KOPT-K1 (cell line): ENCODE data around the gene SSX2IP.

Experiments
- H3K27ac ChIP-seq: fragments of 200-600 bp; sonication (generic); 2 replicates; pipeline ENCODE4 v1.5.1; 2016; ENCODE audit warnings: antibody characterized with exemption, mild to moderate bottlenecking, low read depth, low read length; ENCODE audit not compliant: poor library complexity, severe bottlenecking
- H3K36me3 ChIP-seq: fragments of 200-600 bp; sonication (generic); 2 replicates; pipeline ENCODE4 v1.5.1; 2017; ENCODE audit warnings: antibody characterized with exemption, mild to moderate bottlenecking, low read length, moderate library complexity; ENCODE audit not compliant: insufficient read depth
- H3K9me3 ChIP-seq: fragments of 200-600 bp; sonication (generic); 2 replicates; pipeline ENCODE4 v1.5.1; 2017; ENCODE audit warnings: antibody characterized with exemption, low read length, mild to moderate bottlenecking; ENCODE audit not compliant: insufficient read depth, poor library complexity, severe bottlenecking

Gene SSX2IP

DNA sequence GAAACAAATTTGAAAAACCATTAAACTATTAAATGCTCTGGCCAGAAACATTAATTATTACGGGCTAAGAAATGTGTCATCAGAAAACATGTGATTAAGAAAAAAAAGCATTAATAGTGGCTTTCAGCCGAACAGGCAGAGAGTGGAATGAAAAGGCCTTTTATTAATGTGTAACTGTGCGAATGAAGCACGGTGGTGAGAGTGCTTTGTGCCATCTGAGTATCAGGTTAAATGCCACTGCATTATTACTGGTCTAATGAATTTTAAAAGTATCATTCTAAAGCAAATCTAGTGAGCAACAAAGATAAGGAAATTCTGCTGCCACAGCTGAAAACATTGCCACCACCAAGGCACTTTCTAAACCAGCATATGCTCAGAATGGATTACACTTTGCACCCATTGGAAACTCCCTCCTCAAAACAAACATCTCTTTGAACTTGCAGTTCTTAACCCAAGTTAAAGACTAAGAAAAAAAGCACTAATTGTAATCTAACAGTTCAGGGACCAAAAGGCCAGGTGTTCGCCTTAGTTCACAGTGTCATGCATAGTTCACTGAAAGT, 30.0 kb upstream of the SSX2IP start:
- no peak overlapping the region for H3K27ac ChIP-seq
- no peaks in the 10 kb centered on the region for H3K36me3 ChIP-seq
- no peaks in the 10 kb centered on the region for H3K9me3 ChIP-seq

DNA sequence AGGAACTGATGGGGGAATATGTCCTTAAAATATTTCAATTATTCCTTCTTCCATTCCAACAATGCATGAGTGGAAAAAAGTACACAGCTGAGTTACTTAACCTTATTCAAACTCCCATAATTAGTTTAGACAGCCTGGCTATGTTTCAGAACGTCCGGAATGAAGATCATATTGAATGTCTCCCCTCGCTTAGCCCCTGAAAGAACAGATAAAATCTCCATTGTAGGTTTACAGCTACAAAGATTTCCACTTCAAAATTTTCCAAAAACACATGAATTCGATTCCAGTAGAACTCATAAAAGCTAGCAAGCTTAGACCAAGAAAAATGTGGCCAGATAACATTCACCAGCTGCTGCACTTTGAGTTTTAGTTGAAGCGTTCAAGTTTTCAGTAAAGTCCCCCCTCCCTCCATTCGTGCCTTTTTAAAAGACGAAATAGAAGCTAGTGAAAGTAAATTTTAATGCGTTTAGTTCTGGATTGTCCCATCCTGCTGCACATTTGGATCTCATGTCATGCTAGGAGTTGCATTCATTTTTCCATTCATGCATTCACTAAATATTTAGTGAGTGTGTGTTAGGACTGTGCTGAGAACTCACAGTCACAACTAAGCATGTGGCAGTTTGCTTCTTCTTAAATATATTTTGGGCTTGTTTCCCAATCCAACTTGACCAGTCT, 29.4 kb upstream of the SSX2IP start:
- Histone ChIP-seq H3K27ac (no peak overlapping the region), H3K36me3 (no peaks in the 10 kb centered on the region), H3K9me3 (no peaks in the 10 kb centered on the region)

- no peak overlapping the region for H3K27ac ChIP-seq
Measured at GRCh38 chr1:84715342-84716019, 25.2 kb upstream of the SSX2IP start.

DNA sequence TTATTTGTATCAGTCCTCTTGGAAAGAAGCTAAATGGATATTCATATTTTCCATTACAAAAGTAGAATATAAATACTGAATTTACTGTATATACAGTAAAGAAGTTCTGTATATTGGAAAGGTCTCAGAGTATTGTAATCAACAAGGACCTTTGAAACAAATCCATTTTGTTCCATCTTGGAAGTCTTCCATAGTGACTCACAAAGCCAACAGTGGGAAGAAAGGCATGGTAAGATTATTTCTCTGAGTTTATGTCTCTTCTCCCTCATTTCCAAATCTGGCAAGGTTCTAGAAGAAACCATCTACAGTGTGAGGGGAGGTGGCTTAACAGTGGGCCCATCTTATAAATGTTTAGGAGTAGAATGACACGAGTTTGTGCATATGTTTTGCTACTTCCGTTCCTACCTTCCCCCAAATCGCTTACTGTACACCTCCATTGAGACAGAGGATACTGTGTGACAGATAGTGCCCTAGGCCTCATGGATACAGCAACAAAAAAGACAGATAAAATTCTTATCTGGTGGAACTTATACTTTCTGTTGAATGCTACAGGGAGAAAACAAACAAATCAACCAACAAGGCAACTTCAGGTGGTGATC, 22.1 kb upstream of the SSX2IP start:
- H3K9me3 ChIP-seq = no peaks in the 10 kb centered on the region
- no peaks in the 10 kb centered on the region for H3K36me3 ChIP-seq
- no peak overlapping the region for H3K27ac ChIP-seq

More at GRCh38 chr1:84715342-84716019, 25.2 kb upstream of the SSX2IP start:
- Histone ChIP-seq H3K36me3 (no peaks in the 10 kb centered on the region), H3K9me3 (no peaks in the 10 kb centered on the region)

DNA sequence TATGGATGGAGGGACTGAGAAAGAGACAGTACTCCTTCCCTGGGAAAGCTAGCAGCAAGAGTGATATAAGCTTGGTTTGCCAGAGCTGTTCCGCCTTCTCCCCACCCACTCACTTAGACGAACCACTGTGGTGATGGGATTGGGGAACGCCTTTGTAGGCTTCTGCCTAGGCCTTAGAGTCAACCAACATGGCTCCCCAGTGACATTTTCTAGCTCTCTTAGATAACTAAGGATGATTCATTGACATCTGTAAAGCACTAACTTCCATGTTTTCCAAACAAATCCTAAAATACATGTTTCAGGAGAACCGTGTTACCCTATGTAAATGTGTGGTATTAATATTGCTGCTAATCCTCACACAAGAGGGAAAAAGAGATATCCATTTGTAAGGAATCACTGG, 21.6 kb upstream of the SSX2IP start:
- Histone ChIP-seq H3K36me3 (no peaks in the 10 kb centered on the region), H3K9me3 (no peaks in the 10 kb centered on the region), H3K27ac (no peak overlapping the region)

- Histone ChIP-seq H3K27ac (no peak overlapping the region), H3K9me3 (no peaks in the 10 kb centered on the region), H3K36me3 (no peaks in the 10 kb centered on the region)
Measured at GRCh38 chr1:84711121-84711520, 20.9 kb upstream of the SSX2IP start.

DNA sequence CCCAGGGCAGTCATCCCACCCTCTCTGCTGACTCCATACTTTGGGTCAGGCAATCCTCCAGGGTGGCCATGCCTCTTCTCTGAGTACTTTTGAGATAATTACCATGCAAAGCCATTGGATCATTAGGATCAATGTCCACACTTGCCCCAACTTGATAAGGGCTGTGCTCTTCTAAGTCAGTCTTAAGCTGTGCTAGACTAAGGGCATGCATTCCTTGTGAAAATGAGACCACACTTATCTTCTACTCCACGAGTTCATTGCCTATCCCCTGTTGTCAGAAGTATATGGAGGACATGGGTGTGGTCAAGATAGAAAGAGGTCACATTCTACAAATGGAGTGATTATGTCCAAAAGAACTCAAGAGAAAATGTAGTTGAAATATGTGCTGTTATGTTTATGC, 18.9 kb upstream of the SSX2IP start:
- Histone ChIP-seq H3K36me3 (no peaks in the 10 kb centered on the region), H3K9me3 (no peaks in the 10 kb centered on the region), H3K27ac (no peak overlapping the region)

- no peaks in the 10 kb centered on the region for H3K36me3 ChIP-seq
- no peaks in the 10 kb centered on the region for H3K9me3 ChIP-seq
- H3K27ac ChIP-seq = no peak overlapping the region
Measured at GRCh38 chr1:84708031-84708430, 17.8 kb upstream of the SSX2IP start.

GRCh38 chr1:84705513-84705912, 15.3 kb upstream of the SSX2IP start:
- H3K36me3 ChIP-seq = no peaks in the 10 kb centered on the region
- no peaks in the 10 kb centered on the region for H3K9me3 ChIP-seq
- H3K27ac ChIP-seq = no peak overlapping the region

GRCh38 chr1:84704872-84705417, 14.7 kb upstream of the SSX2IP start:
- H3K27ac ChIP-seq = no peak overlapping the region
- H3K36me3 ChIP-seq = no peaks in the 10 kb centered on the region
- H3K9me3 ChIP-seq = no peaks in the 10 kb centered on the region

DNA sequence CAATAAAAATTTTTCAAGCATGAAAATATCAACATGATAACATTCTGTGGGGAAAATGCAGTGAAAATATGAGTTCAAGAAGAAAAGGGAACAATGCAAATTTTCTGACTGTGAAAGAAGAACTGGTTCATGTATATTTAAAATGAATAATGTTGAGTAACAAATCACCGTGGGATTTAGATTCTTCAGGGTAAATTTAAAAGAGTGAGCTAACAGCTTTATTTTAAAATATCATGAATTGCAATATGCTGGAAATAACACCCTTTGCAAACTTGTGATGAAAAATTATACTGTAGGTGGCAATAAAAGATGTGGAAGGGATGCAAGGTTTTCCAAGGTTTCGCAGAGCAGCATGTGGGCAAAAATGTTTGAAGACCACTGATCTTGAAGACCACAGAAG, 13.2 kb upstream of the SSX2IP start:
- H3K9me3 ChIP-seq = no peaks in the 10 kb centered on the region
- no peak overlapping the region for H3K27ac ChIP-seq
- no peaks in the 10 kb centered on the region for H3K36me3 ChIP-seq

GRCh38 chr1:84702143-84702542, 11.9 kb upstream of the SSX2IP start:
- Histone ChIP-seq H3K9me3 (no peaks in the 10 kb centered on the region), H3K36me3 (no peaks in the 10 kb centered on the region), H3K27ac (no peak overlapping the region)

DNA sequence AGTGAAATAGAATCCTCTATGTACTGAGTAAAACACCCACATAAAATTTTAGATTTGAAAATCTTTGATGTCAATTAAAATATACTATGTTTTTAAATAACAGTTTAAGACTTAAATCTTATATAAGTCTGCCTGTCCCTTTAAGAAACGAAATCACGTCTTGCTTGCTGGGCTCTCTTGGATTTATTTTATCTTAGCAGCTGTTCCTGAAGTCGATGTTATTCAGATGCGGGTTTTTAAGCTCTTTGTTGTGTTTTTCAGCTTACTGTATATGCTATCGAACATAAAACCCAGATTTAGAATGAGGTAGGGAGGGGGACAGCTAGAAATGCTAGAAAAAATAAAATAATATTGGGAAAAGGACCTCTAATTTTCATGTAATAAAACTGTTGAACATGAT, 11.1 kb upstream of the SSX2IP start:
- no peak overlapping the region for H3K27ac ChIP-seq
- H3K9me3 ChIP-seq = no peaks in the 10 kb centered on the region
- no peaks in the 10 kb centered on the region for H3K36me3 ChIP-seq

- H3K9me3 ChIP-seq = no peaks in the 10 kb centered on the region
- H3K36me3 ChIP-seq = no peaks in the 10 kb centered on the region
- no peak overlapping the region for H3K27ac ChIP-seq
Measured at GRCh38 chr1:84700070-84700469, 9.8 kb upstream of the SSX2IP start.
